OCI-LY7 (cell line): ENCODE data around the gene MTMR11.

Experiments
- EZH2phosphoT487 ChIP-seq: fragments of 200-600 bp; sonication (generic); IDR thresholded peaks from 2 replicates; pipeline ENCODE4 v1.6.1; 2018; ENCODE audit warnings: low read depth, borderline replicate concordance, mild to moderate bottlenecking, mixed run types, antibody characterized with exemption, low read length, moderate library complexity, mixed read lengths
- TF ChIP-seq, protein P1 (sequence below): fragments of 200-600 bp; sonication (generic); conservative IDR thresholded peaks from 2 replicates; pipeline ENCODE4 v1.5.1; 2014; ENCODE audit warnings: mild to moderate bottlenecking, antibody characterized with exemption, low read length, moderate library complexity, mixed read lengths

- TF ChIP-seq, protein P1, sequence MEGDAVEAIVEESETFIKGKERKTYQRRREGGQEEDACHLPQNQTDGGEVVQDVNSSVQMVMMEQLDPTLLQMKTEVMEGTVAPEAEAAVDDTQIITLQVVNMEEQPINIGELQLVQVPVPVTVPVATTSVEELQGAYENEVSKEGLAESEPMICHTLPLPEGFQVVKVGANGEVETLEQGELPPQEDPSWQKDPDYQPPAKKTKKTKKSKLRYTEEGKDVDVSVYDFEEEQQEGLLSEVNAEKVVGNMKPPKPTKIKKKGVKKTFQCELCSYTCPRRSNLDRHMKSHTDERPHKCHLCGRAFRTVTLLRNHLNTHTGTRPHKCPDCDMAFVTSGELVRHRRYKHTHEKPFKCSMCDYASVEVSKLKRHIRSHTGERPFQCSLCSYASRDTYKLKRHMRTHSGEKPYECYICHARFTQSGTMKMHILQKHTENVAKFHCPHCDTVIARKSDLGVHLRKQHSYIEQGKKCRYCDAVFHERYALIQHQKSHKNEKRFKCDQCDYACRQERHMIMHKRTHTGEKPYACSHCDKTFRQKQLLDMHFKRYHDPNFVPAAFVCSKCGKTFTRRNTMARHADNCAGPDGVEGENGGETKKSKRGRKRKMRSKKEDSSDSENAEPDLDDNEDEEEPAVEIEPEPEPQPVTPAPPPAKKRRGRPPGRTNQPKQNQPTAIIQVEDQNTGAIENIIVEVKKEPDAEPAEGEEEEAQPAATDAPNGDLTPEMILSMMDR, result no peak; the same call in 1 of the 2 replicates
- no peak for TF ChIP-seq EZH2phosphoT487
These were observed 51.1 kb downstream of the MTMR11 start for GRCh38 chr1:149885339-149886120.
